OCI-LY7 (cell line): ENCODE results near the gene G6PC3. TPM values are rescaled to one million over a fixed set of nuclear protein-coding genes. Genes with fewer than 3 reads are reported as not detected.

Experiments
- BruUV-seq: library from RNA; stranded (reverse); fragments of 400-500 nt; replicated peaks from 2 replicates; lab custom pipeline; 2021; lab: Mats Ljungman, UMichigan
- CTCF ChIA-PET: fragments of 300-600 bp; sonication (Branson Sonifier 250); formaldehyde crosslinking; loops from one replicate; lab custom pipeline; 2022; ENCODE audit warnings: antibody characterized with exemption; ENCODE audit not compliant: unreplicated experiment; lab: Charles Lee
- POLR2A ChIA-PET: fragments of 300-600 bp; sonication (Branson Sonifier 250); formaldehyde crosslinking; loops from one replicate; lab custom pipeline; 2022; ENCODE audit warnings: antibody characterized with exemption; lab: Charles Lee
- DNase-seq: peaks from one replicate; pipeline ENCODE4 v3.0.0-alpha.2; 2015; ENCODE audit warnings: low spot score
- H2AFZ ChIP-seq: fragments of 200-600 bp; sonication (generic), shearing (Covaris generic); 2 replicates; pipeline ENCODE4 v1.6.1; 2014; ENCODE audit warnings: mild to moderate bottlenecking, antibody characterized with exemption, low read length, moderate library complexity
- H3K27ac ChIP-seq: fragments of 200-600 bp; sonication (generic); 2 replicates; pipeline ENCODE4 v1.5.1; 2014; ENCODE audit warnings: mixed run types, low read depth, mild to moderate bottlenecking, moderate library complexity, low read length, inconsistent platforms; ENCODE audit not compliant: poor library complexity, severe bottlenecking
- H3K36me3 ChIP-seq: fragments of 200-600 bp; sonication (generic); 2 replicates; pipeline ENCODE4 v1.6.1; 2014; ENCODE audit warnings: mild to moderate bottlenecking, antibody characterized with exemption, low read length, moderate library complexity, mixed read lengths; ENCODE audit not compliant: insufficient read depth
- H3K4me1 ChIP-seq: fragments of 200-600 bp; sonication (generic); 2 replicates; pipeline ENCODE4 v1.5.1; 2014; ENCODE audit warnings: mild to moderate bottlenecking, low read length; ENCODE audit not compliant: insufficient read depth, poor library complexity, severe bottlenecking
- H3K4me2 ChIP-seq: fragments of 200-600 bp; sonication (generic); 2 replicates; pipeline ENCODE4 v1.6.1; 2014; ENCODE audit warnings: mild to moderate bottlenecking, low read length
- H3K4me3 ChIP-seq: fragments of 200-600 bp; sonication (generic); 2 replicates; pipeline ENCODE4 v1.5.1; 2014; ENCODE audit warnings: mild to moderate bottlenecking, low read depth, low read length; ENCODE audit not compliant: poor library complexity, severe bottlenecking
- H3K79me2 ChIP-seq: fragments of 200-600 bp; sonication (generic); 2 replicates; pipeline ENCODE4 v1.6.1; 2016; ENCODE audit warnings: low read depth, mild to moderate bottlenecking, low read length, moderate library complexity, mixed read lengths; ENCODE audit not compliant: insufficient read depth
- H3K9me2 ChIP-seq: fragments of 200-600 bp; sonication (generic); 2 replicates; pipeline ENCODE4 v1.6.1; 2016; ENCODE audit warnings: mild to moderate bottlenecking, low read length, mixed read lengths; ENCODE audit not compliant: insufficient read depth
- H3K9me3 ChIP-seq: fragments of 200-600 bp; sonication (generic); 2 replicates; pipeline ENCODE4 v1.6.1; 2014; ENCODE audit warnings: mild to moderate bottlenecking, mixed run types, low read length, mixed read lengths
- H4K20me1 ChIP-seq: fragments of 200-600 bp; sonication (generic); 2 replicates; pipeline ENCODE4 v1.6.1; 2014; ENCODE audit warnings: mild to moderate bottlenecking, antibody characterized with exemption, low read length, moderate library complexity, mixed read lengths; ENCODE audit not compliant: insufficient read depth
- CTCF ChIP-seq: fragments of 200-600 bp; sonication (generic); conservative IDR thresholded peaks from 2 replicates; pipeline ENCODE4 v1.5.1; 2014; ENCODE audit warnings: mild to moderate bottlenecking, antibody characterized with exemption, low read length, moderate library complexity, mixed read lengths
- EZH2phosphoT487 ChIP-seq: fragments of 200-600 bp; sonication (generic); IDR thresholded peaks from 2 replicates; pipeline ENCODE4 v1.6.1; 2018; ENCODE audit warnings: low read depth, borderline replicate concordance, mild to moderate bottlenecking, mixed run types, antibody characterized with exemption, low read length, moderate library complexity, mixed read lengths
- intact Hi-C: fragments of 100-400 bp; cut with micrococcal nuclease; formaldehyde crosslinking; loops from one replicate; pipeline ENCODE4 v1.10.0; 2022; ENCODE audit not compliant: unreplicated experiment
- total RNA-seq, 2 experiments: library from RNA; depleted of rRNA in 1 of 2; stranded (reverse); fragments of >200 nt in 1 of 2; shearing (Covaris generic) in 1 of 2; gene quantifications; 2 replicates each; pipeline ENCODE4 v1.2.3, GENCODE V29; 2014 to 2022

Gene G6PC3
- total RNA-seq, 2 experiments from 2014 or later, result 20.6 to 46.1 TPM

- CTCF ChIA-PET, result interaction anchor here (0.6 kb wide), 2 partner anchors 86 to 250 kb away, joined by 4 read pairs; no protein-coding TSS in a partner anchor
- H3K4me2 ChIP-seq, result no peak overlapping the region
- H3K9me2 ChIP-seq, result no peaks in the 10 kb centered on the region
- H3K79me2 ChIP-seq, result no peaks in the 10 kb centered on the region
- no TSS peak for BruUV-seq
- no peak overlapping the region for H3K27ac ChIP-seq
- H4K20me1 ChIP-seq, result no peaks in the 10 kb centered on the region
- peaks cover 34% of the 10 kb centered on the region for H3K36me3 ChIP-seq
- intact Hi-C loops, result no loop called here
- H3K4me3 ChIP-seq, result no peak overlapping the region
- TF ChIP-seq EZH2phosphoT487 (no peak), CTCF (no peak)
- no peak overlapping the region for H2AFZ ChIP-seq
- H3K9me3 ChIP-seq, result no peaks in the 10 kb centered on the region
- H3K4me1 ChIP-seq, result no peaks in the 10 kb centered on the region
- DNase-seq, result no peak
- POLR2A ChIA-PET, result no interaction called here
Measured at GRCh38 chr17:44086364-44087311, 16.1 kb downstream of the G6PC3 start.

- CTCF ChIA-PET, result interaction anchor here (0.6 kb wide), 2 partner anchors 85 to 251 kb away, joined by 4 read pairs; no protein-coding TSS in a partner anchor
- Histone ChIP-seq H3K9me2 (no peaks in the 10 kb centered on the region), H3K79me2 (no peaks in the 10 kb centered on the region), H3K4me3 (no peak overlapping the region), H3K27ac (no peak overlapping the region), H3K4me1 (no peaks in the 10 kb centered on the region), H3K36me3 (peaks cover 35% of the 10 kb centered on the region), H3K9me3 (no peaks in the 10 kb centered on the region), H3K4me2 (no peak overlapping the region), H2AFZ (no peak overlapping the region), H4K20me1 (no peaks in the 10 kb centered on the region)
- TF ChIP-seq EZH2phosphoT487 (no peak), CTCF (no peak)
- POLR2A ChIA-PET, result no interaction called here
- DNase-seq, result no peak
- intact Hi-C loops, result no loop called here
- no TSS peak for BruUV-seq
Measured at GRCh38 chr17:44087319-44087718, 16.8 kb downstream of the G6PC3 start.

GRCh38 chr17:44088254-44088653 is 17.7 kb downstream of the G6PC3 start:
- Histone ChIP-seq H3K4me1 (no peaks in the 10 kb centered on the region), H3K4me3 (no peak overlapping the region), H3K36me3 (peaks cover 31% of the 10 kb centered on the region), H3K4me2 (no peak overlapping the region), H3K27ac (no peak overlapping the region), H4K20me1 (no peaks in the 10 kb centered on the region), H3K9me3 (no peaks in the 10 kb centered on the region), H2AFZ (no peak overlapping the region), H3K79me2 (no peaks in the 10 kb centered on the region), H3K9me2 (no peaks in the 10 kb centered on the region)
- CTCF ChIA-PET, result no interaction called here
- TF ChIP-seq CTCF (no peak), EZH2phosphoT487 (no peak)
- no peak for DNase-seq
- intact Hi-C loops, result no loop called here
- POLR2A ChIA-PET, result interaction anchor here (0.7 kb wide), 1 partner anchor 222 kb away, joined by 3 read pairs; no protein-coding TSS in a partner anchor
- BruUV-seq, result no TSS peak
